ENCODE data around the gene SPEN. TPM values are rescaled to one million over a fixed set of nuclear protein-coding genes. Genes with fewer than 3 reads are reported as not detected.

SPEN gene
- polyA plus RNA-seq, 1 donor (not counting 4 experiments of a cell fraction or from before 2014, with no cell fraction given): 8.9 TPM

DNA sequence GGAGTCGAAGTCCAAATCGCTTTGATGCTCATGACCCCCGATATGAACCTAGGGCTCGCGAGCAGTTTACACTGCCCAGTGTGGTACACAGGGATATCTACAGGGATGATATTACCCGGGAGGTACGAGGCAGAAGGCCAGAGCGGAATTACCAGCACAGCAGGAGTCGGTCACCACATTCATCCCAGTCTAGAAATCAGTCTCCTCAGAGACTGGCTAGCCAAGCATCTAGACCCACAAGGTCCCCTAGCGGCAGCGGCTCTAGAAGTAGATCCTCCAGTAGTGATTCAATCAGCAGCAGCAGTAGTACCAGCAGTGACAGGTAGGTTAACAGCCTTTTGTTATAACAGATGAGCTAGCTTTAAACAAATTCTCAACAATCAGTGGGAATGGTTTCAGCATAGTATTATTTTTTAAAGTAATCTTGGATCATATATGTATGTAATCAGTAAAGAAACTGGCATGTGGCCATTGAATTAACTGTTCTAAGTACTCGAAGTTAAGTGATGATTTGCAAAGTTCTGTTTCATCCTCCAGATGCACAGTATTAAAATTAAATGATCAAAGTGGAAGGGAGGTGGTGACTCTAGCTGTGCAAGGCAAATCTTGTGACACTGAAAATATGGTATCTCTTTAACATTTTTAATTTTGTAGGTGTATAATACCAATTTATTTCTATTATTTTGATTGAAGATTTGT, 29.0 kb downstream of the SPEN start:
- H3K4me2 ChIP-seq (ENCODE audit: control insufficient read depth, extremely low read depth, insufficient read depth, low read depth, low read length): no peak overlapping the region
- H3K36me3 ChIP-seq (ENCODE audit: control insufficient read depth in 2 of 2, extremely low read depth in 1 of 2, insufficient read depth in 2 of 2, low read length in 2 of 2): peaks cover 7 to 19% of the 10 kb centered on the region in 2 experiments
- H4K20me1 ChIP-seq (ENCODE audit: control insufficient read depth, extremely low read depth, insufficient read depth, low read length): peaks cover 7% of the 10 kb centered on the region
- H3K9me1 ChIP-seq (ENCODE audit: control insufficient read depth, extremely low read depth, insufficient read depth, low read length): peaks cover 4% of the 10 kb centered on the region
- H3K9me3 ChIP-seq (ENCODE audit: control insufficient read depth, low read depth, low read length): no peaks in the 10 kb centered on the region
- no peak for FAIRE-seq
- no peak overlapping the region for H2AFZ ChIP-seq (ENCODE audit: control insufficient read depth, low read length)
- dilution Hi-C loops (cut with MboI; ENCODE audit: extremely low pct_ligation_motif_present, low sequenced_read_pairs): no loop called here
- no peak for DNase-seq (ENCODE audit: low read depth, low spot score)
- H3K27me3 ChIP-seq (ENCODE audit: control insufficient read depth, extremely low read depth, insufficient read depth, low read length): no peaks in the 10 kb centered on the region
- TF ChIP-seq EZH2 (IDR thresholded peaks at IDR 0.05; ENCODE audit: low read length): no peak
- TF ChIP-seq, protein P1, sequence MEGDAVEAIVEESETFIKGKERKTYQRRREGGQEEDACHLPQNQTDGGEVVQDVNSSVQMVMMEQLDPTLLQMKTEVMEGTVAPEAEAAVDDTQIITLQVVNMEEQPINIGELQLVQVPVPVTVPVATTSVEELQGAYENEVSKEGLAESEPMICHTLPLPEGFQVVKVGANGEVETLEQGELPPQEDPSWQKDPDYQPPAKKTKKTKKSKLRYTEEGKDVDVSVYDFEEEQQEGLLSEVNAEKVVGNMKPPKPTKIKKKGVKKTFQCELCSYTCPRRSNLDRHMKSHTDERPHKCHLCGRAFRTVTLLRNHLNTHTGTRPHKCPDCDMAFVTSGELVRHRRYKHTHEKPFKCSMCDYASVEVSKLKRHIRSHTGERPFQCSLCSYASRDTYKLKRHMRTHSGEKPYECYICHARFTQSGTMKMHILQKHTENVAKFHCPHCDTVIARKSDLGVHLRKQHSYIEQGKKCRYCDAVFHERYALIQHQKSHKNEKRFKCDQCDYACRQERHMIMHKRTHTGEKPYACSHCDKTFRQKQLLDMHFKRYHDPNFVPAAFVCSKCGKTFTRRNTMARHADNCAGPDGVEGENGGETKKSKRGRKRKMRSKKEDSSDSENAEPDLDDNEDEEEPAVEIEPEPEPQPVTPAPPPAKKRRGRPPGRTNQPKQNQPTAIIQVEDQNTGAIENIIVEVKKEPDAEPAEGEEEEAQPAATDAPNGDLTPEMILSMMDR (optimal IDR thresholded peaks at IDR 0.05 in 1 of 3, IDR thresholded peaks at IDR 0.05 in 1 of 3, conservative IDR thresholded peaks at IDR 0.05 in 1 of 3; ENCODE audit: extremely low read depth in 1 of 3, insufficient read depth in 2 of 3, low read length in 3 of 3): peak in 1 of 3 experiments; percentile 17
- no peak overlapping the region for H3K9ac ChIP-seq (ENCODE audit: control insufficient read depth, extremely low read depth, insufficient read depth, low read length)
- no peak overlapping the region for H3K4me3 ChIP-seq (ENCODE audit: control insufficient read depth in 2 of 3, extremely low read depth in 1 of 3, insufficient read depth in 2 of 3, low read depth in 1 of 3, low read length in 3 of 3)
- no peaks in the 10 kb centered on the region for H3K4me1 ChIP-seq (ENCODE audit: control insufficient read depth, extremely low read depth, insufficient read depth, low read length)
- H3K27ac ChIP-seq (ENCODE audit: control insufficient read depth, insufficient read depth, low read length): no peak overlapping the region
- H3K79me2 ChIP-seq (ENCODE audit: control insufficient read depth, insufficient read depth, low read length): peaks cover 99% of the 10 kb centered on the region

DNA sequence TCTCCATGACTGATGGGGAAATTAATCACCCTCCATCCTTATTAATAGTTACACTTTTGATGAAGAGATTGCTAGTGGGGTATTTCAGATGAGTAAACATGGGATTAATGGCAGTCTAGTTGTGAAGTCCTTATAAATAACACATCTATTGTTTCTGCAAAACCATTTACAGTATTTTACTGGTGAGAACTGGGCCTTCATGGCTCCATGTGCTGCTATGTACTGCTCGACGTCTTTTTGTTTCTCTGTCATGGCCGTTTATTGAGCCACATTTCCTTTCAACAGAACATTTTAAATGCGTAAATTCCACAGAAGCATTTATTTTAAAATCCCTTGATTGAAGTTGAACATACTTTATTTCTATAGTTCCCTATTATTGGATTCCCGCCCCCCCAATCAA, 34.5 kb downstream of the SPEN start:
- no peak overlapping the region for H2AFZ ChIP-seq (ENCODE audit: control insufficient read depth, low read length)
- no peaks in the 10 kb centered on the region for H3K36me3 ChIP-seq (ENCODE audit: control insufficient read depth in 2 of 2, extremely low read depth in 1 of 2, insufficient read depth in 2 of 2, low read length in 2 of 2)
- no peak overlapping the region for H3K4me2 ChIP-seq (ENCODE audit: control insufficient read depth, extremely low read depth, insufficient read depth, low read depth, low read length)
- H3K9me3 ChIP-seq (ENCODE audit: control insufficient read depth, low read depth, low read length): no peaks in the 10 kb centered on the region
- no peak overlapping the region for H3K27ac ChIP-seq (ENCODE audit: control insufficient read depth, insufficient read depth, low read length)
- no peaks in the 10 kb centered on the region for H3K9me1 ChIP-seq (ENCODE audit: control insufficient read depth, extremely low read depth, insufficient read depth, low read length)
- no peak overlapping the region for H3K4me3 ChIP-seq (ENCODE audit: control insufficient read depth in 2 of 3, extremely low read depth in 1 of 3, insufficient read depth in 2 of 3, low read depth in 1 of 3, low read length in 3 of 3)
- DNase-seq (ENCODE audit: low read depth, low spot score) (no peak), FAIRE-seq (no peak)
- H3K4me1 ChIP-seq (ENCODE audit: control insufficient read depth, extremely low read depth, insufficient read depth, low read length): peaks cover 34% of the 10 kb centered on the region
- H3K9ac ChIP-seq (ENCODE audit: control insufficient read depth, extremely low read depth, insufficient read depth, low read length): no peak overlapping the region
- peaks cover 99% of the 10 kb centered on the region for H3K79me2 ChIP-seq (ENCODE audit: control insufficient read depth, insufficient read depth, low read length)
- TF ChIP-seq, protein P1 (optimal IDR thresholded peaks at IDR 0.05 in 1 of 3, IDR thresholded peaks at IDR 0.05 in 1 of 3, conservative IDR thresholded peaks at IDR 0.05 in 1 of 3; ENCODE audit: extremely low read depth in 1 of 3, insufficient read depth in 2 of 3, low read length in 3 of 3): no peak
- no peak for TF ChIP-seq EZH2 (IDR thresholded peaks at IDR 0.05; ENCODE audit: low read length)
- no peaks in the 10 kb centered on the region for H3K27me3 ChIP-seq (ENCODE audit: control insufficient read depth, extremely low read depth, insufficient read depth, low read length)
- dilution Hi-C loops (cut with MboI; ENCODE audit: extremely low pct_ligation_motif_present, low sequenced_read_pairs): no loop called here
- peaks cover 9% of the 10 kb centered on the region for H4K20me1 ChIP-seq (ENCODE audit: control insufficient read depth, extremely low read depth, insufficient read depth, low read length)

All from keratinocyte (primary cell).